GM19467 (cell line): ENCODE results near the gene SACS.

Experiments used
- ATAC-seq: cut with Tn5 transposase; IDR thresholded peaks from one replicate; pipeline ENCODE4 v1.9.1; 2021; ENCODE audit warnings: mild to moderate bottlenecking, moderate library complexity; ENCODE audit not compliant: unreplicated experiment

SACS gene, protein sequence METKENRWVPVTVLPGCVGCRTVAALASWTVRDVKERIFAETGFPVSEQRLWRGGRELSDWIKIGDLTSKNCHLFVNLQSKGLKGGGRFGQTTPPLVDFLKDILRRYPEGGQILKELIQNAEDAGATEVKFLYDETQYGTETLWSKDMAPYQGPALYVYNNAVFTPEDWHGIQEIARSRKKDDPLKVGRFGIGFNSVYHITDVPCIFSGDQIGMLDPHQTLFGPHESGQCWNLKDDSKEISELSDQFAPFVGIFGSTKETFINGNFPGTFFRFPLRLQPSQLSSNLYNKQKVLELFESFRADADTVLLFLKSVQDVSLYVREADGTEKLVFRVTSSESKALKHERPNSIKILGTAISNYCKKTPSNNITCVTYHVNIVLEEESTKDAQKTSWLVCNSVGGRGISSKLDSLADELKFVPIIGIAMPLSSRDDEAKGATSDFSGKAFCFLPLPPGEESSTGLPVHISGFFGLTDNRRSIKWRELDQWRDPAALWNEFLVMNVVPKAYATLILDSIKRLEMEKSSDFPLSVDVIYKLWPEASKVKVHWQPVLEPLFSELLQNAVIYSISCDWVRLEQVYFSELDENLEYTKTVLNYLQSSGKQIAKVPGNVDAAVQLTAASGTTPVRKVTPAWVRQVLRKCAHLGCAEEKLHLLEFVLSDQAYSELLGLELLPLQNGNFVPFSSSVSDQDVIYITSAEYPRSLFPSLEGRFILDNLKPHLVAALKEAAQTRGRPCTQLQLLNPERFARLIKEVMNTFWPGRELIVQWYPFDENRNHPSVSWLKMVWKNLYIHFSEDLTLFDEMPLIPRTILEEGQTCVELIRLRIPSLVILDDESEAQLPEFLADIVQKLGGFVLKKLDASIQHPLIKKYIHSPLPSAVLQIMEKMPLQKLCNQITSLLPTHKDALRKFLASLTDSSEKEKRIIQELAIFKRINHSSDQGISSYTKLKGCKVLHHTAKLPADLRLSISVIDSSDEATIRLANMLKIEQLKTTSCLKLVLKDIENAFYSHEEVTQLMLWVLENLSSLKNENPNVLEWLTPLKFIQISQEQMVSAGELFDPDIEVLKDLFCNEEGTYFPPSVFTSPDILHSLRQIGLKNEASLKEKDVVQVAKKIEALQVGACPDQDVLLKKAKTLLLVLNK (N-terminal part only)

DNA sequence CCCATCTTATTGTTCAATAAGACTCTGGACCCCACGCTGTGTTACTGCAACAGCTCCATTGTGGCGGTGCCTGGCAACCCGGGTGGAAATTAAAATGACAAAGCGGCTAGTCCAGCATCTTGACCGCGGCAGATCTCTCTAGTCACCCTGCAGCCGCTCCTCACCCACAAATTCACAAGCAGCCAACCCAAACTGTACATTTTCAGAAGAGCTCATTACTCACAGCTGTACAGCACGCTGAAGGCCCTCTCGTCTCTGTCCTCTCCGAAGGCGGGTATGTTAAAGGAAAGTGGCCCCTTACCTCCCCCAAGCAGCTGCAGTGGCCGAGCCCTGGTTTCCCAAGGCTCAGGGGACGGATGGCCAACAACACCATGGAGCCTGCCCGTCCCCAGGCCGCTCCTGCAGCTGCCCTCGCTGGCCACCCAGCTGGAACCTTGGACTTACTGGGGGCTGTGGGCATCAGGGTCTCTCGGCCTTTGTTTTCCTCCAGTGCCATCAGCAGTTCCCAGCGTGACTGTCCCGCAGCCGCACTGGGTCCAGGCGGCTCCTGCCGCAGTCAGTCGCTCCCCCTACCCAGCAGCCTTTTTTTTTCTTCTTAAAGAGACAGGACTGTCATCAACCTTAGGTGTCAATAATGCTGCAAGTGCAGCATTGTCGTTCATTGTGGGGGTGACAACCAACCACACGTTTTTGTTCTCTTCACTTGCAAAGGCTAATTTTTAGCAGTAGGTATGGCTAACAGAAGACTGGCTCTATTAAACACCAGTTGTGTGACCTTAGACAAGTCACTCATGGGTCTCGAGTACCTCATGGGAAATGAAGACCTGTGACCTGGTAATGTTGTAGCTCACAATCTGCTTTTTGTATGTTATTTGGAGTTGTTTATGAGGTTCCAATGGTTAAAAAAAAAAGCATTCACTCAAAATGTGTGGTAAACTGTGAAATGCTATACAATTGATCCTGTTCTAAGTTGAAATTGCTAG is at the start of gene SACS:
Gene SACS (minus strand): TSS at position 532 of the 983 bp plus-strand sequence. CDS start 22,463 bp downstream, outside the sequence.
- no peak for ATAC-seq

DNA sequence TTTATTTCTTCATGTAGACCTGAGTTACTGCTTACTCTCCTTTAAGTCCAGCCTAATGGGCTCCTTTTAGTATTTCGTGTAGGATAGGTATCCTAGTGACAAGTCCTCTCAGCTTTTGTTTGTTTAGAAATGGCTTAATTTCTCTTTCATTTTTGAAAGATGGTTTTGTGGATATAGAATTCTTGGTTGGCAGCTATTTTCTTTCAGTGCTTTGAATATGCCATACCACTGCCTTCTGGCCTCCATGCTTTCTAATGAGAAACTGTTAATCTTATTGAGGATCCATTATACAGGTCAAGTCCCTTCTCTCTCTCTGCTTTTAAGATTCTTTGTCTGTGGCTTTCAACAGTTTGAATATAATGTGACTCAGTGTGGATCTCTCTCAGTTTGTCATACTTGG is 46.8 kb upstream of the SACS start:
- ATAC-seq = no peak

DNA sequence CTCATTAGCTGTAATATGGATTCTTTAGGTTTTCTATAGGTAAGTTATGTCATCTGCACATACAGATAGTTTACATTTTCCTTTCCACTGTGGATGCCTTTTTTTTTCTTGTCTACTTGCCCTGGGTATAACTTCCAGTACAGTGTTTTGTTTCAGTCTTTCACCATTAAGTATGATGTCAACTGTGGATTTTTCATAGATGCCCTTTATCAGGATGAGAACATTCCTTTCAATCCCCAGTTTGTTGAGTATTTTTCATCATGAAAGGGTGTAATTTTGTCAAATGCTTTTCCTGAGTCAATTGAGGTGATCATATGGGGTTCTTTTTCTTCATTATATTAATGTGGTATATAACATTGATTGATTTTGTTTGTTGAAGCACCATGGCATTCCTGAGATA is 43.6 kb upstream of the SACS start:
- no peak for ATAC-seq

DNA sequence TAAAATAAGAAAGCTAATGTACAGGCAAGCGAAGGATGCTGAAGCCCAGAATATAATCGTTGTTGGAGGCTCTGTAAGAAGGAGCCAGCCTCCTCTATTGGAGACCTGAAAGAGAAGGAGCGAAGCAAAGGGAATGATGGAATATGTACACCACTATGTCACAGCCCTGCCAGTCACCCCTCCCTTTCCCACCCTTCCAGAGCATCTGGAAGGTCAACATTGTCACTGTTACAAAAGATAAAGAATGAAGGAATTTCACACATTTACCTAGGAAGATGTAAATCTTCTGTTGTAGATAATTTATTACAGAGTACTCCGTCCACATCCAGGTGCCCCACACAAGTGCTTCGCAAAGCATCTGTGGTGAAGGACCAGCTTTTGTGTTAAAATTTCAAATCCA is 39.7 kb upstream of the SACS start:
- no peak for ATAC-seq

DNA sequence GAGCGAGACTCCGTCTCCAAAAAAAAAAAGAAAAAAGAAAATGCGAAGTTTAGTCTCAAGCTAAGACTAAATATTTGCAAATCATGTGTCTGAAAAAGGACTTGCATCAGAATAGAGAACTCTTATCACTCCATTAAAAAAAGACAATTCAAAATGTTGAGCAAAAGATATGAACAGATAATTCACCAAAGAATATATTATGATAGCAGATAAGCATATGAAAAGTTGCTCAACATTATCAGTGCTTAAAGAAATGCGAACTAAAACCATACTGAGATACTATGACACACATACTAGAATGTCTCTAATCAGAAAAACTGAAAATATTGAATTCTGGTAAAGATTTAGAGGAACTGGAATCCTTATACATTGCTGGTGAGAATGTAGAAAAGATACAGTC is 38.7 kb upstream of the SACS start:
- ATAC-seq = no peak

DNA sequence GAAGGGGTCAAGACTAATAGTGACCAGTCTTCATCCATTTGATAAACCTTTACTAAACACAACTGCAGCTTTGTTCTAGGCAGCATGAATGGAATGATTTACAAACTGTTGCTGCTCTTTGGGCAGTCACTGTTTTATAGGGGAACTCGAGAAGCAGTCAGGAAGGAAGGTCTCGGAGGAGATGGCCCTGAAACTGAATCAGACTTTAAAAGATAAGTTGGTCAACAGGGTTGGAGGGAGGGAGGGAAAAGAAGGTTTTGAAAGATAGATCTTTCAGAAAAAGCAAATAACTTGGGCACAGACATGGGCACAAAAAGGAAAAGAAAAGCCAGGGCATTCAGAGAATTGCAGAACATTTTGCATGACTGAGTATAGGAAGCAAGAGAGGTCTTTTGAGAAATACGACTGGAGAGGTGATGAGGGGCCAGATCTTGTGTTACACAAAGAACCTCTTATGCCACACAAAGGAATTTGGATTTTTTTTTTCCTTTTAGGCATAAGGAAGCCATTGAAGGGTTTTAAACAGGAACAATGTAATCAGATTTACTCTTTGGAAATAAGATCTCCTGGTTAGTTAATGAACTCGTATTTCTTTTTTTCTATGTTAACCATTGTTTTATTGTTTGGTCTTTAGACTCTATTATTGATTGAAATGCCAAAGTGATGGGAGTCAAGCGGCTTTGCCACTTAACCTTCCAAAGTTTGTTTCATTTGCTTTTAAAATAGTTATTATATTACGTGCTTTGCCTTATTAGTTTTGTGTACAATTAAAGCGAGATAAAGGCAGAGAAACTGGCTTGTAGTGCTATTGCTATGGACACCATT is 37.5 kb upstream of the SACS start:
- no peak for ATAC-seq

DNA sequence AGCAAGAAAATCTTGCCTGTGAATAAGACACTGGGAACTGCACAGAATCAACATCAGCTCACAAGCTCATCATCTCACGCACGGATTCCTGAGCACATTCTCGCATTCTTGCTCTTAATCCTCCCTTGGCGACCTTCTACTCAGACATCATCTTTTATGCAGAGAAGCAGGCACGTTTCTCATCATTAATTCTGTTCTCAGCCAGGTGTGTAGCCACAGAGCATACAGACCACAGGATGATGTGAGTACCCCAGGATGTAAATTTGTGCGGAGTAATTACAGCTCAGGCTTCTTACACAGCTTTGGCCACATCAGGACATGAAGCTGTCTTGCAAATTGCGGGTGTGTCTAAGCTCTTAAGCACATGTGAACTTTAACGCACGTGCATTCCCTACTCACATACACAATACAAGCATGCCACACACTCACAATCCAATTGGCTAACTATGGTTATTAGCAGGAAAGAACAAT is 36.5 kb upstream of the SACS start:
- no peak for ATAC-seq

DNA sequence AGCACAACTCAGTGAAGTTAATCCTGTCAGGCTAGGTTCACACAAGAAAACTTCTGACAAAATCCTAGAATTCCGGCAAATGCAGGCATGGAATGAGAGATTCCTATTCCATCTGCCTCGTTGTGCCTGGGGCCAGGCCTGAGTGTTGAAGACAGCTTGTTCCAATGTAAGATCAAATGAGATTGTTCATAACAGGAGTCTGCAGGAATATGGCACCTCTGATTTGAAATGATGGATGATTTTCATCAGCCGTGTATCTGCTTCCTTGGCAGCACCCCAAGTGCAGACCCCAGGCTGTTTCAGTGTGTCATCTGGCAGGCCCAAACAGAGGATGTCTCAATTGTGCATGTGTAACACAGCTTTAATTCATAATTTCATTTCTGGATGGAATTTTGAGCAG is 35.3 kb upstream of the SACS start:
- no peak for ATAC-seq

DNA sequence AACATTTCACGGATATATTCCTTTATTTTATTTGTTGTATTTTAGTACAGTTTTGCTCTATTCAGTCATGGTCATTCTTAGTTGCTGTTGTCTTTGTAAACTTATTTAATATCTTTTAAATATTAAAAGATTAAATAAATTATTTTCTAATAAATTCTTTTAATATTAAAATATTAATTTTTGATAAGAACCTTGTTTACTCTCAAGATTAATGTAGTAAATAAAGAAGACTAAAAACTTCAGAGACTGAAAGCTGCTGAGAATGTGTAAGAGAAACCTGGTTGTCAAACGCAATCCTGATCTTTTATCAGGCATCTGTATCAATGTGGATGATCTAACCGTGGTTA is 34.4 kb upstream of the SACS start:
- no peak for ATAC-seq

DNA sequence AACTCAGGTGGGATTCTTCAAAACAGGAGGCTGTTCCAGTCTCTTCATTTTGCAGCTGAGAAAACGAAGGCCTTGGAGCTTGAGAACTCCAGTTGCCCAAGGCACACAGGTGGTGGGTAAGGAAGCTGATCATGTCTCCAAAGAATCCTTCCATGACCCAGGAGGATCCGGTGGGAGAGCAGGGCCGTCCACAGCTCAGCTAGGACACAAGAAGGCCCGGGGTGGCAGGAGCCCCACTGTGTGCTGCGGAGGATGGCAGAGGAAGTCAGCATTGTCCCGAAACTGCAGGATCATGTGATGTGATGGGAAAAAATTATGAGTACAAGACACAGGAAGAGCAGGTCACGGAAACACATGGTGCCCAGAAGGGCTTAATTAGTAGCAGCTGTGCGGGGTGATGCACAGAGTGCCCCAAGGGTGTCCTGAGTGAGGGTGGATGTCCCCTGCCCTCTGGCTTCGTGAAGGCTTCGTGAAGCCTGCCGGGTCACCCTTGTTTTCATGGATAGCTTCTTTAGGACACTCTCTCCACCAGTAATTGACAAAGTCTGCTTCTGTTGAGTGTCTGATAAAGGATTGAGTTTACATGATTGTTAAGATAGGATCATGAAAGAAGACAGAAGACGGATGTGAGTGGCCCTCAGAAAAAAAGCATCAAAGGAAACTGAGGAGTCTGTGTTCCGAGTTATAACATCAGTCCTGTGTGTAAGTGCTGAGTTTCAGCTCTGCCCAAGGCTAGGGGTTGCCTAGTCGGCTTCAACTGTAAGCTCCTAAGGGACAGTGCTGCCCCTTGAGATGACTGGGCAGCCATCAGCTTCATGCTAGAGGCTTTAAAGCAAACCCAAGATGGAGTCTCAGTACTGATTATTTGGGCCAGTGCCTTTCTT is 33.8 kb upstream of the SACS start:
- no peak for ATAC-seq

DNA sequence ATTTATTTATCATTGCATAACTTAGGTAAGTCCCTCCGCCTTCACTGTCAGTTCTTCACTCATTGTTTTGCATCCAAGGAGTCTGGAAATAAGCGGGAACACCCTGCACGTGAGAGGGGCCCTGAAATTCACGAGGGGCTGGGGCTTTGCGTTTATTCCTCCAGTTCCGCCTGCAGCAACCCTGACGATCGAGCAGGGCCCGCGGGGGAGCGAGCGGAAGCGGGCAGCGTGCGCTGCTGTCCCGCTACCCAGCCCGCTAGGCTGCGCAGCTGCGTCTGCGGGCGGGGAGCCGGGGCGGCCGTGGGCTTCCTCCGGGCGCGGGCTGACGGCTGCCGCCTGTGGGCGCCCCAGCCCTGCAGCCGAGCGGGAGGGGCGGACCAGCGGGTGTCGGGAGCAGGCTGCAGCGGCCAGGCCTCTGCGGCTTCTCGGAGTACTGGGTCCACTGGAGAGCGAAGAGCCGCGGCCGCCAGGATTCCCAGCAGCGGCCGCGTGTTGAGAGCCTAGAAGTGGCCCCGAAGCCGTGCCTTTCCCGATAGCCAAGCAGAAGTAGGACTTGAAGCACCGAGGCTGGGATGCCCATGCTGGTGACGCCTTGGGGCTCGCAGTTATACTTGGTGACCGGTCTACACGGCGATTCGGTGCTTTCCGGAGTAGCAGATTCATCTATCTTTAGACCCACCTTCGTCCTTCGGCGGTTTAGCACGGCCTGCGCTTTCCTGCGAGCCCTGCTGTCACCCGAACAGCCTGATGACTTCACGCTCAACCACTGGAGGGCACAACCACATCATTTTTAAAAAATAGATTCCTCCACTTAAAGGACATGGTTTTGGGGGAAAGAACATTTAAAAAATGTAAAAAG is 32.9 kb upstream of the SACS start:
- peak; percentile 67 for ATAC-seq

DNA sequence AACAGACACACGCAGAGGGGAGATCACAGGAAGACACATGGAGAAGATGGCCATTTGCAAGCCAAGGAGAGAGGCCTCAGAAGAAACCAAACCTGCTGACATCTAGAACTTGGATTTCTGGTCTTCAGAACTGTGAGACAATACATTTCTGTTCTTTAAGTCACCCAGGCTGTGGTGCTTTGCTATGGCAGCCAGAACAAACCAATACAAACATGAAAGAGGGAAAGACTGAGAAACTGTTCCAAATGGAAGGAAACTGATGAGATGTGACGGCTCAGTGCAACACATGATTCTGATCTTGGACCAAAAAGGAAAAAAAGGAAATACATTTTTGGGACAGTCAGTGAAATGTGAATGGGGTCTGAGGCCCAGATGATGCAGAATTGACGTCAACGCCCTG is 30.2 kb upstream of the SACS start:
- no peak for ATAC-seq

DNA sequence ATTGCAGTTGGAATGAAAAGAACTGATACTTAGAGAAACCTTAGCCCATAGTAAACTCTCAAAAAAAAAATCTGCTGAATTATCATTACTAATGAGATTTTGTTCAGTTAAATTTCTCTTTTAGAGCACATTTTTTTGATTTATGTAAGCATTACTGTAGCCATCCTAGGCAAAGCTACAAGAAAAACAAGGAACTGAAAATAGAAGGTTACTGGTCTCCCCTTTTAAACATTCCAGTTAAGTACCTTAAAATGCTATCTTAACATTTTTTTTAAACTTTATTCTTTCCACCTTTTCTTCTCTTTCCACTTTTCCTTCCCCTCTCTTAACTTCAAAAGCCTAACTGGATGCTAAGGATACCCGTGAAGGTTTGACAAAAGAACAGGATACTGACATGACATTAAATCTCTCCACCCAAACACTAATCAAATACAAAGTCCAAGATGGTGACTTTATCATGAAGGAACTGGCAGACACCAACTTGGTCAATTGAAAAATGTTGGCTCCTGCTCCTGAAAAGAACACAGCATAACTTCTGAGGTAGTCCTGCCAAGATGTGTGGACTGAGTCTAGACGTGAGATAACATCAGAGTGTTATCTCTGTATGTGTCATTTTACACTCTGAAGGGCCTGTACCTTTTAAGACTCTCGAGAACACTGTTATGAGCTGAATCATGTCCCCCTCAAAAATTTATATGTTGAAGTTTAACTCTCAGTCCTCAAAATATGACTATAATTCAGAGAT is 29.5 kb upstream of the SACS start:
- no peak for ATAC-seq

DNA sequence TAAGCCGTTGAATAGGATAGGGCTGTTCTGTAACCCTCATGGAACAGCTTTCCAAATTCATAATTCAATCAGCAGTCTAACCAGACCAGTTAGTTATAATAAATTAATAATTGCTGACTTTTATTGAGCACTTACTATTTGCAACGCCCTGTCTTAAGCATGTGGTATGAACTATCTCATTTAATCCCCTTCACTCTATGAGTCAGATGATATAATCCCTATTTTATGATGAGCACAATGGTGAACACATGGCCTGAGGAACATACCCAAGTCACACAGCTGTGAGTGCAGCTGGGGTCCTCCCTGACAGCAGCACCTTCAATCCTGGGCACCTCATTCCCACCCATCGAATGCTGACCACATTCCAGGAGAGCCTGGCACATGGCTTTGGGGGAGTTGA is 28.0 kb upstream of the SACS start:
- no peak for ATAC-seq

DNA sequence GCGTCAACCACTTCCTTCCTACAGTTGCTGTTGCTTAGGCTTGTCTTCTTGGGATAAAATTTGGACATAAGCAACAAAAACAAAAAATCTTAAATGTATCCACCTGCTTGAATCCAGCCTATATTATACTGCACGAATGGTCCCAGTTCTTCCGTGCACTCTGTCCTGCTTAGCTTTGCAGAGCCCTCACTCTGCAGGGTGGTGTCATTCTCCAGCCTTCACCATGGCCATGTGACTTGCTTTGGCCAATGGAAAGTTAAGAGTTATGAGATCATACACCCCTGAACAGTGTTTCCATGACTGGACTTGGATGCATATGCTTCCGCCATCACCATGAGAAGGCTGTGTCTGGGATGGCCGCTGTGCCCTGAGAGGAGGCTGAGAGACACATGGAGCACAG is 27.4 kb upstream of the SACS start:
- ATAC-seq = no peak

DNA sequence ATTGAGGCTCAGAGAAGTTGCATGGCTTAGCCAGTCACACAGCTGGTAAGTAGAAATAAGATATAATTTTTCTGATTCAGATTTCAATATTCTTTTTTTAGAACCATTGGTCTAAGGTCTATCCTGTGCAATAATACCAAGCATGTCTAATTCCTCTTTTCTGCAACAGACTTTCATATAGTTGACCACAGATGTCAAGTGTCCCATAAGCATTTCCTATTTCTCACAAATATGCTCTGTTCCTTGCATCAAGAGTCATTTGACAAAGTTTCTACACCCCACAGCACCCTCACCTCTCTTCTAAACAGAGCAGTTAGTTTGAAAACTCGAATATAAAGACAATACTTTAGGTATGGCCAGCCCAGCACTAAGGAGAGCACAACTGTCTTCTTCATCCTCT is 26.8 kb upstream of the SACS start:
- ATAC-seq = no peak

DNA sequence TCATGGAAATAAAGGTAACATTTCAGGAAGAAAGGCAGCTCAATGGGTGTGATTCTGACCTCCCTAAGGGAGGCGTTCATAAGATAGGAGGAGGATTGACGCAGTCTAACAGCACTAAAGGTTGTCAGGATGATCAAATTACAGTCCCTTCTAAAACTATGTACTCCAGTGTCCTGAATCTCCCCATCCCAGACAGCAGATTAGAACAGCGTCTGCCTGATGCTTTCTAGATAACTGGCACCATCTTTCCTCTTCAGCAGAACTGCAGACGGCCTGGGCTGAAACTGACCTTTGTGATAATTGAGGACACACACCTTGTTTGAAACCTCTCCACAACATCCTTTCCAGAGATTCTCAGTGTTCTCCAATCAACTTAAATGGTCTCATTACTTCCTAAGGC is 25.5 kb upstream of the SACS start:
- no peak for ATAC-seq
